ENCODE measurements around the gene PRKD1.

PRKD1 gene

GRCh38 chr14:29926701-29927375 lies 809 bp downstream of the PRKD1 start:
- no peak overlapping the region for H3K9ac ChIP-seq
- peaks cover 25% of the 10 kb centered on the region for H3K9me3 ChIP-seq
- no peaks in the 10 kb centered on the region for H4K20me1 ChIP-seq
- H3K27me3 ChIP-seq, result no peaks in the 10 kb centered on the region
- no peaks in the 10 kb centered on the region for H3K36me3 ChIP-seq
- no peak for TF ChIP-seq Cebpa-rat (IDR thresholded peaks at IDR 0.05)
- no peak overlapping the region for H3K4me2 ChIP-seq
- no peak overlapping the region for H3K27ac ChIP-seq
- H3K4me3 ChIP-seq, result no peak overlapping the region
- no peaks in the 10 kb centered on the region for H3K4me1 ChIP-seq

- peaks cover 25% of the 10 kb centered on the region for H3K9me3 ChIP-seq
- H3K9ac ChIP-seq, result no peak overlapping the region
- H3K36me3 ChIP-seq, result no peaks in the 10 kb centered on the region
- no peaks in the 10 kb centered on the region for H3K4me1 ChIP-seq
- H4K20me1 ChIP-seq, result no peaks in the 10 kb centered on the region
- no peak overlapping the region for H3K4me2 ChIP-seq
- H3K27me3 ChIP-seq, result no peaks in the 10 kb centered on the region
- no peak for TF ChIP-seq Cebpa-rat (IDR thresholded peaks at IDR 0.05)
- H3K27ac ChIP-seq, result no peak overlapping the region
- no peak overlapping the region for H3K4me3 ChIP-seq
Observed at GRCh38 chr14:29926228-29926627, 1.4 kb downstream of the PRKD1 start.

- no peaks in the 10 kb centered on the region for H3K36me3 ChIP-seq
- H3K9ac ChIP-seq, result no peak overlapping the region
- H3K4me2 ChIP-seq, result no peak overlapping the region
- TF ChIP-seq Cebpa-rat (IDR thresholded peaks at IDR 0.05), result no peak
- H3K4me3 ChIP-seq, result no peak overlapping the region
- peaks cover 25% of the 10 kb centered on the region for H3K9me3 ChIP-seq
- H3K27ac ChIP-seq, result no peak overlapping the region
- no peaks in the 10 kb centered on the region for H4K20me1 ChIP-seq
- H3K4me1 ChIP-seq, result no peaks in the 10 kb centered on the region
- H3K27me3 ChIP-seq, result no peaks in the 10 kb centered on the region
Observed at GRCh38 chr14:29925736-29926135, 1.9 kb downstream of the PRKD1 start.

- no peaks in the 10 kb centered on the region for H4K20me1 ChIP-seq
- no peaks in the 10 kb centered on the region for H3K36me3 ChIP-seq
- no peaks in the 10 kb centered on the region for H3K4me1 ChIP-seq
- H3K27ac ChIP-seq, result no peak overlapping the region
- no peak overlapping the region for H3K4me3 ChIP-seq
- H3K9ac ChIP-seq, result no peak overlapping the region
- no peak overlapping the region for H3K4me2 ChIP-seq
- peaks cover 25% of the 10 kb centered on the region for H3K9me3 ChIP-seq
- no peaks in the 10 kb centered on the region for H3K27me3 ChIP-seq
- no peak for TF ChIP-seq Cebpa-rat (IDR thresholded peaks at IDR 0.05)
Observed at GRCh38 chr14:29925101-29925722, 2.4 kb downstream of the PRKD1 start.

- no peaks in the 10 kb centered on the region for H3K9me3 ChIP-seq
- no peak overlapping the region for H3K27ac ChIP-seq
- no peaks in the 10 kb centered on the region for H3K36me3 ChIP-seq
- TF ChIP-seq Cebpa-rat (IDR thresholded peaks at IDR 0.05), result no peak
- no peaks in the 10 kb centered on the region for H3K4me1 ChIP-seq
- H3K9ac ChIP-seq, result no peak overlapping the region
- H4K20me1 ChIP-seq, result no peaks in the 10 kb centered on the region
- no peaks in the 10 kb centered on the region for H3K27me3 ChIP-seq
- H3K4me3 ChIP-seq, result no peak overlapping the region
- H3K4me2 ChIP-seq, result no peak overlapping the region
Observed at GRCh38 chr14:29919845-29920244, 7.8 kb downstream of the PRKD1 start.

GRCh38 chr14:29918981-29919380 lies 8.7 kb downstream of the PRKD1 start:
- Histone ChIP-seq H3K9ac (no peak overlapping the region), H3K27ac (no peak overlapping the region), H3K4me3 (no peak overlapping the region), H4K20me1 (no peaks in the 10 kb centered on the region), H3K27me3 (no peaks in the 10 kb centered on the region), H3K9me3 (no peaks in the 10 kb centered on the region), H3K36me3 (no peaks in the 10 kb centered on the region), H3K4me2 (no peak overlapping the region), H3K4me1 (no peaks in the 10 kb centered on the region)
- no peak for TF ChIP-seq Cebpa-rat (IDR thresholded peaks at IDR 0.05)

GRCh38 chr14:29913566-29913965 lies 14.1 kb downstream of the PRKD1 start:
- Histone ChIP-seq H3K36me3 (no peaks in the 10 kb centered on the region), H3K27me3 (no peaks in the 10 kb centered on the region), H3K4me2 (no peak overlapping the region), H3K27ac (no peak overlapping the region), H3K4me1 (no peaks in the 10 kb centered on the region), H4K20me1 (no peaks in the 10 kb centered on the region), H3K4me3 (no peak overlapping the region), H3K9me3 (peaks cover 4% of the 10 kb centered on the region; the same call in 1 of the 2 replicates), H3K9ac (no peak overlapping the region)
- TF ChIP-seq Cebpa-rat (IDR thresholded peaks at IDR 0.05), result no peak

- no peaks in the 10 kb centered on the region for H3K27me3 ChIP-seq
- no peak overlapping the region for H3K9ac ChIP-seq
- H3K4me3 ChIP-seq, result no peak overlapping the region
- no peak overlapping the region for H3K27ac ChIP-seq
- H3K4me1 ChIP-seq, result no peaks in the 10 kb centered on the region
- H3K9me3 ChIP-seq, result peaks cover 4% of the 10 kb centered on the region; the same call in 1 of the 2 replicates
- no peak overlapping the region for H3K4me2 ChIP-seq
- H3K36me3 ChIP-seq, result no peaks in the 10 kb centered on the region
- TF ChIP-seq Cebpa-rat (IDR thresholded peaks at IDR 0.05), result no peak
- no peaks in the 10 kb centered on the region for H4K20me1 ChIP-seq
Observed at GRCh38 chr14:29911810-29912209, 15.8 kb downstream of the PRKD1 start.

GRCh38 chr14:29908652-29909577 lies 18.7 kb downstream of the PRKD1 start:
- no peak overlapping the region for H3K4me2 ChIP-seq
- peaks cover 4% of the 10 kb centered on the region; the same call in 1 of the 2 replicates for H3K9me3 ChIP-seq
- H4K20me1 ChIP-seq, result no peaks in the 10 kb centered on the region

More at GRCh38 chr14:29908652-29909577, 18.7 kb downstream of the PRKD1 start:
- no peak overlapping the region for H3K4me3 ChIP-seq
- no peaks in the 10 kb centered on the region for H3K27me3 ChIP-seq
- no peaks in the 10 kb centered on the region for H3K36me3 ChIP-seq
- H3K27ac ChIP-seq, result no peak overlapping the region
- TF ChIP-seq Cebpa-rat (IDR thresholded peaks at IDR 0.05), result no peak
- no peak overlapping the region for H3K9ac ChIP-seq
- no peaks in the 10 kb centered on the region for H3K4me1 ChIP-seq

All from BLaER1 (cell line).